Caco-2 (cell line): ENCODE results near the gene SMG7. TPM values are rescaled to one million over a fixed set of nuclear protein-coding genes. Genes with fewer than 3 reads are reported as not detected.

Source experiments
- BruUV-seq: library from RNA; stranded (reverse); fragments of 400-500 nt; replicated peaks from 2 replicates; lab custom pipeline; 2021; lab: Mats Ljungman, UMichigan
- CTCF ChIA-PET: fragments of 300-600 bp; sonication (Branson Sonifier 250); formaldehyde crosslinking; loops from one replicate; lab custom pipeline; 2022; ENCODE audit warnings: antibody characterized with exemption; lab: Charles Lee
- POLR2A ChIA-PET: fragments of 300-600 bp; sonication (Branson Sonifier 250); formaldehyde crosslinking; loops from one replicate; lab custom pipeline; 2022; ENCODE audit warnings: antibody characterized with exemption; lab: Charles Lee
- DNase-seq, 2 experiments: peaks; one replicate each; pipeline versions ENCODE4 v3.0.0 to v3.0.0-alpha.2; 2020 to 2022
- H3K27me3 ChIP-seq: replicated peaks from 2 replicates; pipeline ENCODE4 v1.6.0; 2011; ENCODE audit warnings: low read length; ENCODE audit not compliant: control insufficient read depth, insufficient read depth
- H3K36me3 ChIP-seq: 2 replicates; pipeline ENCODE4 v1.5.1; 2011; ENCODE audit warnings: low read length; ENCODE audit not compliant: control insufficient read depth, insufficient read depth
- H3K4me1 ChIP-seq: fragments of 250-450 bp; sonication (Bioruptor Pico); 2 replicates; pipeline ENCODE4 v1.5.1; 2020; ENCODE audit warnings: mild to moderate bottlenecking
- H3K4me3 ChIP-seq: 2 replicates; pipeline ENCODE4 v1.5.1; 2011; ENCODE audit warnings: low read depth, mild to moderate bottlenecking, control low read depth, low read length
- H3K9me3 ChIP-seq: fragments of 250-450 bp; sonication (Bioruptor Pico); 2 replicates; pipeline ENCODE4 v1.5.1; 2020; ENCODE audit warnings: mild to moderate bottlenecking, moderate library complexity
- H3K27ac Mint-ChIP-seq: one replicate; pipeline ENCODE4 v1.8.0; 2022; ENCODE audit warnings: mixed read lengths; ENCODE audit not compliant: unreplicated experiment
- H3K27me3 Mint-ChIP-seq: one replicate; pipeline ENCODE4 v1.8.0; 2022; ENCODE audit warnings: mixed read lengths; ENCODE audit not compliant: insufficient read depth, unreplicated experiment
- H3K36me3 Mint-ChIP-seq: one replicate; pipeline ENCODE4 v1.8.0; 2022; ENCODE audit warnings: mild to moderate bottlenecking, mixed read lengths; ENCODE audit not compliant: insufficient read depth, unreplicated experiment
- H3K4me1 Mint-ChIP-seq: one replicate; pipeline ENCODE4 v1.8.0; 2022; ENCODE audit warnings: low read depth, mixed read lengths; ENCODE audit not compliant: unreplicated experiment
- H3K4me3 Mint-ChIP-seq: one replicate; pipeline ENCODE4 v1.8.0; 2022; ENCODE audit warnings: mild to moderate bottlenecking, moderate library complexity, mixed read lengths; ENCODE audit not compliant: unreplicated experiment
- H3K9me3 Mint-ChIP-seq: one replicate; pipeline ENCODE4 v1.8.0; 2022; ENCODE audit warnings: mixed read lengths; ENCODE audit not compliant: unreplicated experiment
- intact Hi-C: fragments of 100-400 bp; cut with micrococcal nuclease; formaldehyde crosslinking; loops from one replicate; pipeline ENCODE4 v1.10.0; 2022; ENCODE audit not compliant: unreplicated experiment
- total RNA-seq: library from RNA; stranded (reverse); gene quantifications from 2 replicates; pipeline ENCODE4 v1.2.3, GENCODE V29; 2022
- TF ChIP-seq, protein P1 (sequence below), 2 experiments: fragments of 200-600 bp in 1 of 2; IDR thresholded peaks; 1 replicate in 1 of 2; 2 replicates in 1 of 2; pipeline versions ENCODE4 v1.5.1 to v1.8.0; 2011 to 2022; ENCODE audit warnings: antibody characterized with exemption in 1 of 2, control low read depth in 1 of 2, inconsistent platforms in 1 of 2, low read depth in 1 of 2, low read length in 1 of 2, mild to moderate bottlenecking in 1 of 2, moderate library complexity in 1 of 2; ENCODE audit not compliant: insufficient read depth in 1 of 2, severe bottlenecking in 1 of 2, unreplicated experiment in 1 of 2

Gene SMG7
- total RNA-seq, 1 experiment from 2014 or later, result 57.8 TPM

GRCh38 chr1:183484254-183484653 is 12.0 kb downstream of the SMG7 start:
- no peak overlapping the region for H3K27ac Mint-ChIP-seq
- TF ChIP-seq, protein P1, sequence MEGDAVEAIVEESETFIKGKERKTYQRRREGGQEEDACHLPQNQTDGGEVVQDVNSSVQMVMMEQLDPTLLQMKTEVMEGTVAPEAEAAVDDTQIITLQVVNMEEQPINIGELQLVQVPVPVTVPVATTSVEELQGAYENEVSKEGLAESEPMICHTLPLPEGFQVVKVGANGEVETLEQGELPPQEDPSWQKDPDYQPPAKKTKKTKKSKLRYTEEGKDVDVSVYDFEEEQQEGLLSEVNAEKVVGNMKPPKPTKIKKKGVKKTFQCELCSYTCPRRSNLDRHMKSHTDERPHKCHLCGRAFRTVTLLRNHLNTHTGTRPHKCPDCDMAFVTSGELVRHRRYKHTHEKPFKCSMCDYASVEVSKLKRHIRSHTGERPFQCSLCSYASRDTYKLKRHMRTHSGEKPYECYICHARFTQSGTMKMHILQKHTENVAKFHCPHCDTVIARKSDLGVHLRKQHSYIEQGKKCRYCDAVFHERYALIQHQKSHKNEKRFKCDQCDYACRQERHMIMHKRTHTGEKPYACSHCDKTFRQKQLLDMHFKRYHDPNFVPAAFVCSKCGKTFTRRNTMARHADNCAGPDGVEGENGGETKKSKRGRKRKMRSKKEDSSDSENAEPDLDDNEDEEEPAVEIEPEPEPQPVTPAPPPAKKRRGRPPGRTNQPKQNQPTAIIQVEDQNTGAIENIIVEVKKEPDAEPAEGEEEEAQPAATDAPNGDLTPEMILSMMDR (IDR thresholded peaks at IDR 0.05; ENCODE audit: insufficient read depth in 1 of 2, low read depth in 1 of 2, low read length in 1 of 2, severe bottlenecking in 1 of 2, unreplicated experiment in 1 of 2), result no peak
- H3K4me1 ChIP-seq, result peaks cover 19% of the 10 kb centered on the region
- H3K27me3 ChIP-seq, result no peaks in the 10 kb centered on the region
- H3K4me3 Mint-ChIP-seq, result no peak overlapping the region
- no peaks in the 10 kb centered on the region for H3K36me3 ChIP-seq
- H3K9me3 ChIP-seq, result no peaks in the 10 kb centered on the region
- H3K9me3 Mint-ChIP-seq, result no peaks in the 10 kb centered on the region
- POLR2A ChIA-PET, result no interaction called here
- CTCF ChIA-PET, result no interaction called here
- DNase-seq, result no peak
- H3K27me3 Mint-ChIP-seq, result no peaks in the 10 kb centered on the region
- H3K4me3 ChIP-seq, result no peak overlapping the region
- intact Hi-C loops, result no loop called here
- H3K36me3 Mint-ChIP-seq, result peaks cover 10% of the 10 kb centered on the region
- BruUV-seq, result no TSS peak
- H3K4me1 Mint-ChIP-seq, result peaks cover 32% of the 10 kb centered on the region

- POLR2A ChIA-PET, result no interaction called here
- no peaks in the 10 kb centered on the region for H3K9me3 Mint-ChIP-seq
- TF ChIP-seq, protein P1 (IDR thresholded peaks at IDR 0.05; ENCODE audit: insufficient read depth in 1 of 2, low read depth in 1 of 2, low read length in 1 of 2, severe bottlenecking in 1 of 2, unreplicated experiment in 1 of 2), result no peak
- H3K27me3 Mint-ChIP-seq, result no peaks in the 10 kb centered on the region
- H3K4me1 Mint-ChIP-seq, result peaks cover 26% of the 10 kb centered on the region
- peaks cover 10% of the 10 kb centered on the region for H3K36me3 Mint-ChIP-seq
- H3K27ac Mint-ChIP-seq, result no peak overlapping the region
- DNase-seq, result no peak
- H3K27me3 ChIP-seq, result no peaks in the 10 kb centered on the region
- intact Hi-C loops, result no loop called here
- no TSS peak for BruUV-seq
- H3K36me3 ChIP-seq, result no peaks in the 10 kb centered on the region
- H3K4me3 Mint-ChIP-seq, result no peak overlapping the region
- no peaks in the 10 kb centered on the region for H3K9me3 ChIP-seq
- peaks cover 15% of the 10 kb centered on the region for H3K4me1 ChIP-seq
- CTCF ChIA-PET, result no interaction called here
- no peak overlapping the region for H3K4me3 ChIP-seq
Observed at GRCh38 chr1:183484851-183485250, 12.6 kb downstream of the SMG7 start.

GRCh38 chr1:183487674-183488442 is 15.6 kb downstream of the SMG7 start:
- no peaks in the 10 kb centered on the region for H3K27me3 ChIP-seq
- H3K4me1 ChIP-seq, result peaks cover 5% of the 10 kb centered on the region; the same call in 1 of the 2 replicates
- TF ChIP-seq, protein P1 (IDR thresholded peaks at IDR 0.05; ENCODE audit: insufficient read depth in 1 of 2, low read depth in 1 of 2, low read length in 1 of 2, severe bottlenecking in 1 of 2, unreplicated experiment in 1 of 2), result no peak
- peaks cover 1% of the 10 kb centered on the region for H3K4me1 Mint-ChIP-seq
- no peak overlapping the region for H3K4me3 ChIP-seq
- H3K9me3 Mint-ChIP-seq, result no peaks in the 10 kb centered on the region
- POLR2A ChIA-PET, result no interaction called here
- no peaks in the 10 kb centered on the region for H3K27me3 Mint-ChIP-seq
- DNase-seq, result no peak
- CTCF ChIA-PET, result interaction anchor here (0.6 kb wide), 1 partner anchor 85 kb away, joined by 4 read pairs; no protein-coding TSS in a partner anchor
- H3K36me3 Mint-ChIP-seq, result peaks cover 5% of the 10 kb centered on the region
- no peaks in the 10 kb centered on the region for H3K9me3 ChIP-seq
- H3K36me3 ChIP-seq, result no peaks in the 10 kb centered on the region
- intact Hi-C loops, result no loop called here
- H3K27ac Mint-ChIP-seq, result no peak overlapping the region
- no TSS peak for BruUV-seq
- H3K4me3 Mint-ChIP-seq, result no peak overlapping the region
